GM21825 (cell line): ENCODE measurements around the gene MRPL36.
A peak's percentile ranks its signal among the peaks of the same experiment; 100 is the strongest.
"Not testable (repeated sequence)": the region's sequence is repeated elsewhere in the genome, so short reads cannot be mapped to it uniquely, and the experiment has no call there.

Source experiments
- ATAC-seq: cut with Tn5 transposase; IDR thresholded peaks from one replicate; pipeline ENCODE4 v1.9.1; 2021; ENCODE audit warnings: mild to moderate bottlenecking, moderate library complexity; ENCODE audit not compliant: unreplicated experiment

The MRPL36 gene

DNA sequence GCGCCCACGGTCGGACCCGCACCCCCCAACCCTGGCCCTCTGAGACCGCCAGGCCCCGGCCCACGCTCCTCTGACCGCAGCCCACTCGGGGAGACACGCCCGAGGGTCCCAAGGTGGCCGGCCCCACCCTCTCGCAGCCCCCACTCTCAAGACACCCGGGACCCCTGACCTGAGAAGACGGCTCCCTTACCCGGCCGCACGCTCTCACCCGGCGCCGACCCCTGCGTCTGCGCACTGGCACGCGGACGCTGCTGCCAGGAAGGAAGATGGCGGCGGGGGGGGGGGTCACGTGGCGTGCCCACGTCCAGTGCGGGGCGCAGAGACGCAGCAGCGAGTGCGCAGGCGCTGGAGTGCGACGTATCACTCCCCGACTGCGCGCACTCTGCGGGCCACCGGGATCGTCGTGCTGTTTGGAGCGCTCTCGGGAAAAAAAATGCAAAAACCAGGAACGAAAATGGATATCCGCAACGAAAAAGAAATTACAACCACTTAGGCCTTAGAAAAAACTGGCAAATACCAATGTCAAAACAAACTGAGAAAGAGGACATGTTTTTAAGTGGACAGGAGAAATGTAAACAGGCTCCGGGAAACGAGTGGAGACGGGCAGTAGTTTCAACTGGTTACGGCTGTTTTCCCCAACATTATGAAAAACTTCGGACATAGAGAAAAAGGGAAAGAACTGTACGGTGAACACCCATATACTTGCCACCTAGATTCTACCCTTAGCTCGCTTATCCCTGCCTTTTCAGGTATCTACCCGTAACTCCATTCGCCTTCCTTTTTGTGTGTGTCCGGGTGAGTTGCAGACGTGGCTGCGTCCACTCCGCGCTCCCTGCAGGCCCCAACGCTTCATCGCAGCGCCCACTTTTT, at the start of gene MRPL36:
Gene MRPL36, minus strand, starts transcription at position 236 of the 870 bp plus-strand sequence. CDS start 902 bp downstream, outside the sequence.
- peak; percentile 42 for ATAC-seq

DNA sequence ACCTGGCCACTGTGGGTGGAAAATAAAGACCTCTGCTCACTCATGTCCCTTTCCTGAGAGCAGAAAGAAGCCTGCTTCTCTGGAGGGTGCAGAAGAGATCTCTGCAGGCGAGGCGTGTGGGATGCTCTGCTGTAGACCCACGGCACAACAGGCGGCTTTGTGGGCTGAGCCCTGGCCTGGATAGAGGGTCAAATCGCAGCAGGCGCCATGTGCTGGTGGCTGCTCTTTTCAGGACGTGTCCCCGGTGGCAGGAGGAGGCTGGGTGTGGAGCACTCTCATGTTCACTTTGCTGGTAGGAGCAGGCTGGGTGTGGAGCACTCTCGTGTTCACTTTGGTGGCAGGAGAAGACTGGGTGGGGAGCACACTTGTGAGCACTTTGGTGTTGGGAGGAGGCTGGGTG, 48.0 kb upstream of the MRPL36 start:
- no peak for ATAC-seq

GRCh38 chr5:1847056-1847455, 47.4 kb upstream of the MRPL36 start:
- ATAC-seq: no peak

- ATAC-seq: no peak
Measured at GRCh38 chr5:1846583-1846982, 46.9 kb upstream of the MRPL36 start.

DNA sequence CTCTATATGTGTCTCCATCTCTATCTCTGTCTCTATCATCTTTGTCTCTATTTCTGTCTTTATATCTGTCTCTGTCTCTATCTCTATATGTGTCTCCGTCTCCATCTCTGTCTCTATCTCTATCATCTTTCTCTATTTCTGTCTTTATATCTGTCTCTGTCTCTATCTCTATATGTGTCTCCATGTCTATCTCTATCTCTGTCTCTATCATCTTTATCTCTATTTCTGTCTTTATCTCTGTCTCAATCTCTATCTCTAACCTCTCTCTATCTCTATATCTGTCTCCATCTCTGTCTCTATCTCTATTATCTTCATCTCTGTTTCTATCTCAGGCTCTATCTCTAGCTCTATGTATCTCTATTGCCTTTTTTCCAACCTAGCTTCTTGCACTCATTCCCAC, 46.1 kb upstream of the MRPL36 start:
- ATAC-seq: no peak

DNA sequence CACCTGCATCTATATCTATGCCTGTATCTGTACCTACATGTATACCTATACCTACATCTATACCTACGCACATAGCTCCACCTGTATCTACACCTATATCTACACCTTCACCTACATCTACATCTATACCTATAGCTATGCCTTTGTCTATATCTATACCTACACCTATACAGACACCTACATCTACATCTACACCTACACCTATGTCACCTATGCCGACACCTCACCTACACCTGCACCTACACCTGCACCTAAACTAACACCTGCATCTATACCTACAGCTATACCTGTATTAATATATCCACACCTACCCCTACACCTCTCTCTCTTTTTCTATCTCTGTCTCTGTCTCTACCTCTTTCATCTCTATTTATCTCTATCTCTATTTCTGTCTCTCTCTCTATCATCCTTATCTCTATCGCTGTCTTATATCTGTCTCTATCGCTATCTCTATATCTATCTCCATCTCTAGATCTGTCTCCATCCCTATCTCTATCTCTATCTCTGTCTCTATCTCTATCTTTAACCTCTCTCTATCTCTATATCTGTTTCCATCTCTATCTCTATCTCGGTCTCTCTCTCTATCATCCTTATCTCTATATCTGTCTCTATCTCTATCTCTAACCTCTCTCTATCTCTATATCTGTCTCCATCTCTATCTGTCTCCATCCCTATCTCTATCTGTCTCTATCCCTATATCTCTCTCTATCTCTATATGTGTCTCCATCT, 45.2 kb upstream of the MRPL36 start:
- ATAC-seq: no peak

DNA sequence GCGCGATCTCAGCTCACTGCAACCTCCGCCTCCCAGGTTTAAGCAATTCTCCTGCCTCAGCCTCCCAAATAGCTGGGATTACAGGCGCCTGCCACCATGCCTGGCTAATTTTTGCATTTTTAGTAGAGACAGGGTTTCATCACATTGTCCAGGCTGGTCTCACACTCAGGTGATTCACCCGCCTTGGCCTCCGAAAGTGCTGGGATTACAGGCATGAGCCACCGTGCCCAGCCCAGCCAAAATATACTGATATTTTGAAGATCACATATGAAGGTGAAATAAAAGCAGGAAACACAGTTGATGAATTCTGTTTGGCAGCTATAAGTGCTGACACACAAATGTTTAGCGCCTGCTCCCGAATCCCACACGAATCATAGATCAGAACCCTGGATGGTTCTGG, 44.1 kb upstream of the MRPL36 start:
- ATAC-seq: not testable (repeated sequence)

GRCh38 chr5:1842004-1842819, 42.6 kb upstream of the MRPL36 start:
- no peak for ATAC-seq

DNA sequence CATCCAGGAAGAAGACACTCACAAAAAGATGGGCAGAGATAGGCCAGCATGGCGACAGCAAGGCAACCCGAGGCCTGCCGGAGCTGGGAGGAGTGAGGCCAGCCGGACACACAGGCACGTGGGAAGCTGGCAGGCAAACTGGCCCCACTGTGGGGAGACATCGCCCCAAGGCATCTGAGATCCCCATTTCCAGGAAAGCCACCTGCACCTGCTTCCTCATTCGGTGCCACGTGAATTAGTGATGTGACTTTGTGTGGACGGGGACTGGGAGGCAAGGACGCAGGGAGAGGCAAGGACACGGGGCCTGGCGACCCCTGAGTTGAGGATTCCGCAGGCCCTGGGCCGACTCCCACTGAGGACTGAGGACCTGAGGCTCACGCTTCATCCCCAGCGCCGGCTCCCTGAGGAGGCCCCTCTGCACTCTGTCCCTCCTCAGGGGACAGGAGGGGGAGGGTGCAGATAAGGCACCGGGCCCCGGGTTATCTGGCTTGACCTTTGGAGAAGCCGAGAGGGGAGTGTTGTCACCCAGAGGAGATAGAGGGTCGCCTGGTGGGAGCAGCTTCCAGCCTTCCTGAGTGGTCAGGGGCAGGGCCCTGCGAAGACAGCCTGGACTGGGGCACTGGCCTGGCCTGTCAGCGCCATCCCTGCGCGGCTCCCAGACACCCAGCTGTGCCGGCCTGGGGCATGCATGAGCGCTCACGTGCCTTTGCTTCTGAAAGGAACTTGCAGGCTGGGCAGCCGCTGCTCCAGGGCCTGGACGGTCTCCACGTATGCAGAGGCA, 41.3 kb upstream of the MRPL36 start:
- no peak for ATAC-seq

GRCh38 chr5:1840071-1840547, 40.5 kb upstream of the MRPL36 start:
- no peak for ATAC-seq

GRCh38 chr5:1838013-1838412, 38.4 kb upstream of the MRPL36 start:
- no peak for ATAC-seq

GRCh38 chr5:1836891-1837880, 37.5 kb upstream of the MRPL36 start:
- ATAC-seq: no peak

DNA sequence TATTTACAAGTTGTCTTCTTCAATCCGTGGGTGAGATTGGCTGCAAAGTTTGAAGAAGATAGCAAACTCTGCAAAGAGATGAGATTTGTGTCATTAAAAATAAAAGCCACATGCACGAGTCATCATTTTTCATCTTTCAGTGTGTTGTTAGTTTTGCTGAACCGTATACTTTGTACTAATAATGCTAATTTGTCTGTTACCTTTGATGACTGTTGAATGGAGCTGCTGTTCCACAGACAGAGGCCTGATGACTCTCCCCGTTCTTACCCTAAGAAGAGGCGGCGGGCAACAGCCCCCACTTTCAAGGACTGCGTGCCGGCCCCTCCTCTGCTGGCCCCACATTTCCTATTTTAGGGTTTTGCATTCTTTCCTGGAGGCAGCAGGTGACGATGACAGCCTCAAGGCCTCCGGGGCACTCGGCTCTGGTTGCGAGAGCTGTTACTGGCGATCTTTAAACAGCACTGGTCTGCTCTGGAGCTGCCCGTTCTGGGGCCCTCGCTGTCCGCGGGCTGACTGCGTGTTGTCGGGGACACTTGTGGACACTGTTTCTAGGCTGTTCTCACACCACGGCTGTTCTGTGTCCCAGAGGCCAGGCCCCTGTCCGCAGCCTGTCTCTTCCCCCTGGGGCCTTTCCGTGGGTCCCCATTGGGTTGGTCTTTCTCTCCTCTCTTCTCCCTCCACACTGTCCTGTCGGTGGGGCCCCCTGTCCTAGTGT, 36.7 kb upstream of the MRPL36 start:
- ATAC-seq: no peak

DNA sequence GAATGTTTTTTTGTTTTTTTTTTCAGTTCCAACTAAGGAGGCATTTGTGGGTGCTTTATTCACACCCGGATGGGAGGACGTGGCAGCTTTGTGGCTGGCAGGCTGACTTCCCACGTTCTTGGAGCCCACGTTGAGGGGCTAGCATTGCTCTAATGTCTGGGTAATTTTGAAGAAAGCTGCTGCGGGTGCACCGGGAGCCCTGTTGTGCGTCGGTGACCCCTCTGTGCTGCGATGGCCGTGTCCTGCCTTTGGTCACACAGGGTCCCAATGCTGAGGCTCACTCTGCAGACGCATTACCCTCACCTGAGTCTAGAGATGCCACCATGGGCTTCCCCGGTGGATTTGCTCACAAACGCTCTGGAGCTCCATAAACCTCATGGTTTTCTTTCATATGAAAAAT, 35.8 kb upstream of the MRPL36 start:
- ATAC-seq: no peak

GRCh38 chr5:1834721-1835429, 35.2 kb upstream of the MRPL36 start:
- ATAC-seq: no peak

DNA sequence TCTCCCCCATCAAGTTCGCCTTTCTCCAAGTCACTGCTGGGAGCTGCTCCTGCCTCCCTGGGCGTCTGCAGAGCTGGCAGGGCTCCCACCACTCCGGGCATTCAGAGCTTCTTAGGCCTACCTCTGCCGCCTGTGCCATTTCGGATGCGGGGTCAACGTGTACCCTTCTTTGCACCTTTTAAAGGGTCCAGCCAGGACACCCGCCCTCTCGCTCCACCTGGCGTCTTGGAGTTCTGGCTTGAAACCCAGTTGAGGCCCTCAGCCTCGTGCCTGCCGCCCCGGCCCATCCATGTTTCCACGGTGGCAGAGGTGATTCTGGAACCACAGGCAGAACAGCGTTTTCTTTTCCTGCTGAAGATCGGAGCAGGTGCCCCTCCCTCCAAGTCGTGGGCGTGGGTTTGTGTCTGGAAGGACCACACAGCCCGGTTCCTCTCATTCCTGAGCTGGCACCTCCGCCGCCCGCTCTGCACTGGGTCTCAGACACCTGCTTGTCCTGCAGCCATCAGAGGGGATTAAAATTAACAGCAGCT, 34.5 kb upstream of the MRPL36 start:
- no peak for ATAC-seq

GRCh38 chr5:1833264-1834021, 33.8 kb upstream of the MRPL36 start:
- ATAC-seq: no peak
